DOHH2 (cell line): ENCODE data around the gene QDPR.

Source experiments
- H3F3A ChIP-seq: fragments of 200-600 bp; sonication (generic), shearing (Covaris generic); 2 replicates; pipeline ENCODE4 v1.6.0; 2016; ENCODE audit warnings: antibody characterized with exemption, mild to moderate bottlenecking; ENCODE audit not compliant: control insufficient read depth, insufficient read depth
- H3K27ac ChIP-seq: fragments of 200-600 bp; sonication (generic); 2 replicates; pipeline ENCODE4 v1.5.1; 2014; ENCODE audit warnings: low read depth, mild to moderate bottlenecking, low read length, moderate library complexity
- H3K27me3 ChIP-seq: fragments of 200-600 bp; sonication (generic); 2 replicates; pipeline ENCODE4 v1.6.1; 2014; ENCODE audit warnings: mild to moderate bottlenecking, low read length, mixed read lengths; ENCODE audit not compliant: control insufficient read depth
- H3K36me3 ChIP-seq: fragments of 200-600 bp; sonication (generic); 2 replicates; pipeline ENCODE4 v1.6.1; 2014; ENCODE audit warnings: mild to moderate bottlenecking, low read length, moderate library complexity, mixed read lengths; ENCODE audit not compliant: control insufficient read depth
- H3K4me1 ChIP-seq: fragments of 200-600 bp; sonication (generic); 2 replicates; pipeline ENCODE4 v1.6.1; 2014; ENCODE audit warnings: mild to moderate bottlenecking, low read length, mixed read lengths; ENCODE audit not compliant: control insufficient read depth
- H3K4me2 ChIP-seq: fragments of 200-600 bp; sonication (generic); 2 replicates; pipeline ENCODE4 v1.6.0; 2014; ENCODE audit warnings: mild to moderate bottlenecking, low read length, moderate library complexity
- H3K4me3 ChIP-seq: fragments of 200-600 bp; sonication (generic); 2 replicates; pipeline ENCODE4 v1.5.1; 2014; ENCODE audit warnings: mild to moderate bottlenecking, low read length, mixed read lengths
- H3K79me2 ChIP-seq: fragments of 200-600 bp; sonication (generic); 2 replicates; pipeline ENCODE4 v1.6.1; 2014; ENCODE audit warnings: mild to moderate bottlenecking, low read length, mixed read lengths; ENCODE audit not compliant: control insufficient read depth
- H3K9me2 ChIP-seq: fragments of 200-600 bp; sonication (generic); replicated peaks from 2 replicates; pipeline ENCODE4 v1.6.1; 2014; ENCODE audit warnings: mild to moderate bottlenecking, low read length, mixed read lengths; ENCODE audit not compliant: control insufficient read depth
- H3K9me3 ChIP-seq: fragments of 200-600 bp; sonication (generic); 2 replicates; pipeline ENCODE4 v1.6.1; 2014; ENCODE audit warnings: antibody characterized with exemption, low read length, mixed read lengths; ENCODE audit not compliant: control insufficient read depth, insufficient read depth
- H4K20me1 ChIP-seq: fragments of 200-600 bp; sonication (generic); 2 replicates; pipeline ENCODE4 v1.6.0; 2014; ENCODE audit warnings: low read depth, mild to moderate bottlenecking, antibody characterized with exemption, low read length, moderate library complexity; ENCODE audit not compliant: control insufficient read depth, insufficient read depth
- CTCF ChIP-seq: fragments of 200-600 bp; sonication (generic); IDR thresholded peaks from one replicate; pipeline ENCODE4 v1.5.1; 2014; ENCODE audit warnings: antibody characterized with exemption, mild to moderate bottlenecking, low read depth, low read length; ENCODE audit not compliant: poor library complexity, severe bottlenecking
- EZH2phosphoT487 ChIP-seq: fragments of 200-600 bp; sonication (generic); IDR thresholded peaks from 2 replicates; pipeline ENCODE4 v1.6.1; 2017; ENCODE audit warnings: borderline replicate concordance, mild to moderate bottlenecking, antibody characterized with exemption, low read length, moderate library complexity, mixed read lengths

The QDPR gene

GRCh38 chr4:17521595-17521994, 9.7 kb upstream of the QDPR start:
- Histone ChIP-seq H3K9me3 (no peaks in the 10 kb centered on the region), H3K27ac (no peak overlapping the region), H4K20me1 (no peaks in the 10 kb centered on the region), H3K27me3 (peaks cover 24% of the 10 kb centered on the region), H3K9me2 (no peaks in the 10 kb centered on the region), H3K4me1 (no peaks in the 10 kb centered on the region), H3K4me3 (no peak overlapping the region), H3F3A (no peaks in the 10 kb centered on the region), H3K36me3 (no peaks in the 10 kb centered on the region), H3K4me2 (no peak overlapping the region), H3K79me2 (no peaks in the 10 kb centered on the region)
- TF ChIP-seq CTCF: no peak
- TF ChIP-seq EZH2phosphoT487: no peak

- Histone ChIP-seq H3K9me2 (no peaks in the 10 kb centered on the region), H3K4me2 (no peak overlapping the region), H3K27me3 (peaks cover 28% of the 10 kb centered on the region; the same call in 1 of the 2 replicates), H3K36me3 (no peaks in the 10 kb centered on the region), H3K9me3 (no peaks in the 10 kb centered on the region), H3K4me3 (no peak overlapping the region), H3F3A (no peaks in the 10 kb centered on the region), H3K27ac (no peak overlapping the region), H3K79me2 (no peaks in the 10 kb centered on the region; the same call in 1 of the 2 replicates), H3K4me1 (peaks cover 7% of the 10 kb centered on the region), H4K20me1 (no peaks in the 10 kb centered on the region)
- no peak for TF ChIP-seq EZH2phosphoT487
- TF ChIP-seq CTCF: no peak
Observed at GRCh38 chr4:17517664-17518063, 5.8 kb upstream of the QDPR start.

GRCh38 chr4:17516980-17517379, 5.1 kb upstream of the QDPR start:
- no peaks in the 10 kb centered on the region for H3K9me2 ChIP-seq
- H3K27me3 ChIP-seq: peaks cover 28% of the 10 kb centered on the region; the same call in 1 of the 2 replicates
- peaks cover 11% of the 10 kb centered on the region for H3K4me1 ChIP-seq
- no peak overlapping the region for H3K4me2 ChIP-seq
- no peaks in the 10 kb centered on the region for H3K36me3 ChIP-seq
- H3K9me3 ChIP-seq: no peaks in the 10 kb centered on the region
- no peak overlapping the region for H3K27ac ChIP-seq
- peaks cover 4% of the 10 kb centered on the region for H3K79me2 ChIP-seq
- H3K4me3 ChIP-seq: no peak overlapping the region
- no peaks in the 10 kb centered on the region for H4K20me1 ChIP-seq
- H3F3A ChIP-seq: no peaks in the 10 kb centered on the region
- no peak for TF ChIP-seq EZH2phosphoT487
- TF ChIP-seq CTCF: no peak
